Spleen (tissue), 7 donors: ENCODE results near the gene NEDD4.

Experiments
- POLR2AphosphoS5 ChIP-seq, 3 donors: sonication (generic); formaldehyde crosslinking; IDR thresholded peaks; one replicate each; pipeline ENCODE4 v1.5.1; 2017; ENCODE audit warnings: antibody characterized with exemption in 3 of 3
- TF ChIP-seq, protein P1 (sequence below), 11 experiments: fragments of 200-600 bp in 7 of 11; fragments of 450-650 bp in 4 of 11; sonication (generic) in 4 of 11; IDR thresholded peaks in 8 of 11; conservative IDR thresholded peaks in 3 of 11; 1 replicate in 7 of 11; 2 replicates in 4 of 11; pipeline versions ENCODE4 v1.4.0 to v1.8.0; 2016 to 2021; ENCODE audit warnings: antibody characterized with exemption in 11 of 11, inconsistent platforms in 4 of 11, mild to moderate bottlenecking in 1 of 11
- donor health status: DM: no; HTN: no; CAD: no; lungs with moderate emphysema.
- donor health status: DM: no; HTN: no; CAD: no.
- donor health status: DM: no; HTN: no; CAD: no.

DNA sequence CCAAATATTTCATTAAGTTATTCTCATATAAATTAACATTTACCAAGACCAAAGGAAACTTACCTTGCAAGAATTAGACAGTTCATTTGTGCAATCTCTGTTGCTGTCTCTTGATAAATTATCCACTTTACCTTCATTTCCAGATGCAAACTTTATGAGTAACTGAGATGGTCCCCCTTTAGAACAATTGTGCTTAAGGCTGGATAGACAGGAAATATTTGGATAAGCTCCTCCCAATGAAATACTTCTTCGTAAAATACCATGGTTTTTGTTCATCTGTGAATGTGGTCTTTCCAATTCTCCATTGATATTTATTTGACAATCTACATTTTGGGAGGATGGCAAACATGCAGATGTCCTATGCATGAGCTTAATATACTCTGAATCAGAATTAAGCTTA, 78.2 kb downstream of the NEDD4 start:
- TF ChIP-seq POLR2AphosphoS5 (IDR thresholded peaks at IDR 0.05), result no peak
- TF ChIP-seq, protein P1, sequence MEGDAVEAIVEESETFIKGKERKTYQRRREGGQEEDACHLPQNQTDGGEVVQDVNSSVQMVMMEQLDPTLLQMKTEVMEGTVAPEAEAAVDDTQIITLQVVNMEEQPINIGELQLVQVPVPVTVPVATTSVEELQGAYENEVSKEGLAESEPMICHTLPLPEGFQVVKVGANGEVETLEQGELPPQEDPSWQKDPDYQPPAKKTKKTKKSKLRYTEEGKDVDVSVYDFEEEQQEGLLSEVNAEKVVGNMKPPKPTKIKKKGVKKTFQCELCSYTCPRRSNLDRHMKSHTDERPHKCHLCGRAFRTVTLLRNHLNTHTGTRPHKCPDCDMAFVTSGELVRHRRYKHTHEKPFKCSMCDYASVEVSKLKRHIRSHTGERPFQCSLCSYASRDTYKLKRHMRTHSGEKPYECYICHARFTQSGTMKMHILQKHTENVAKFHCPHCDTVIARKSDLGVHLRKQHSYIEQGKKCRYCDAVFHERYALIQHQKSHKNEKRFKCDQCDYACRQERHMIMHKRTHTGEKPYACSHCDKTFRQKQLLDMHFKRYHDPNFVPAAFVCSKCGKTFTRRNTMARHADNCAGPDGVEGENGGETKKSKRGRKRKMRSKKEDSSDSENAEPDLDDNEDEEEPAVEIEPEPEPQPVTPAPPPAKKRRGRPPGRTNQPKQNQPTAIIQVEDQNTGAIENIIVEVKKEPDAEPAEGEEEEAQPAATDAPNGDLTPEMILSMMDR (IDR thresholded peaks at IDR 0.05 in 8 of 11, conservative IDR thresholded peaks at IDR 0.05 in 3 of 11), result no peak
